Sigmoid colon (tissue), 4 donors: Measurements from ENCODE around the gene TLE1.

Experiments used
- CTCF ChIP-seq, 4 experiments: fragments of 450-650 bp in 3 of 4; fragments of 200-600 bp in 1 of 4; IDR thresholded peaks; one replicate each; pipeline ENCODE4 v1.5.1; 2016 to 2019; ENCODE audit warnings: antibody characterized with exemption in 4 of 4, mild to moderate bottlenecking in 3 of 4, moderate library complexity in 2 of 4
- POLR2AphosphoS5 ChIP-seq, 4 donors: sonication (generic); formaldehyde crosslinking; IDR thresholded peaks; one replicate each; pipeline ENCODE4 v1.6.1; 2017; ENCODE audit warnings: antibody characterized with exemption in 4 of 4

DNA sequence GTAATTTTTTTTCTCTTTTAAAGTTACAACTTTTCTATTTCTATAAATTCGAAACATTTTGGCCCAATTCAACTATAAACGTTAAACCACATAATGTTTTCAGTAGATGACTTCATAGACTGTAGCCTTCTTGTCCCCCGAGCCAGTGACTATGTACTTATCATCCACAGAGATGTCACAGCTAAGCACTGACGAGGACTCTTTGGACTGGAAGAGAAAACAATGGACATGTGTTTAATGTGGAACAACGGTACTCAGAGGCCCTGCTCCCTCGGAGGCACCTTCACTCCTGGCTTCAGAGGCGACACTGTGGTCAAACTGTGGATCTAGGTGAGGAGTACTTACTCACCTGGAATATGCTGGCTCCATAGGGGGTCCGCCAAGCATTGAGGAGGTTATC lies 105.2 kb downstream of the TLE1 start:
- TF ChIP-seq CTCF (IDR thresholded peaks at IDR 0.05) (no peak), POLR2AphosphoS5 (IDR thresholded peaks at IDR 0.05) (no peak)
